GM12878 (cell line): ENCODE results near the gene SOCS4. TPM values are rescaled to one million over a fixed set of nuclear protein-coding genes. Genes with fewer than 3 reads are reported as not detected.

ENCODE experiments used
- ATAC-seq: fragments of 200-7000 bp; cut with Tn5 transposase; 3 replicates; pipeline ENCODE4 v1.9.1; 2020; ENCODE audit warnings: mild to moderate bottlenecking, moderate library complexity
- BruUV-seq: library from RNA; stranded (reverse); fragments of 400-500 nt; replicated peaks from 2 replicates; lab custom pipeline; 2021; lab: Mats Ljungman, UMichigan
- CTCF ChIA-PET: fragments of 300-600 bp; sonication (Branson Sonifier 250); formaldehyde crosslinking; extraction: SDS; loops from one replicate; lab custom pipeline; 2021; ENCODE audit warnings: inconsistent platforms; lab: Yijun Ruan, JAX
- POLR2A ChIA-PET: fragments of 350-600 bp; formaldehyde crosslinking; extraction: SDS; loops from one replicate; lab custom pipeline; 2021; ENCODE audit warnings: inconsistent platforms; lab: Charles Lee
- RAD21 ChIA-PET: fragments of 300-600 bp; sonication (Branson Sonifier 250); formaldehyde crosslinking; loops from one replicate; lab custom pipeline; 2023; ENCODE audit warnings: antibody characterized with exemption; ENCODE audit not compliant: unreplicated experiment; lab: Charles Lee
- SMC1A ChIA-PET: fragments of 300-600 bp; sonication (Branson Sonifier 250); formaldehyde crosslinking; loops from one replicate; lab custom pipeline; 2023; ENCODE audit not compliant: unreplicated experiment, uncharacterized antibody; lab: Charles Lee
- DNase-seq: peaks from one replicate; pipeline ENCODE4 v3.0.0-alpha.2; 2011; ENCODE audit warnings: low read depth, low spot score
- FAIRE-seq: peaks from 3 replicates; lab custom pipeline; 2011; peaks lifted over from hg19 to GRCh38; lab: Jason Lieb, UNC
- H2AFZ ChIP-seq: 2 replicates; pipeline ENCODE4 v1.6.0; 2011; ENCODE audit warnings: low read depth, low read length, control low read depth; ENCODE audit not compliant: control insufficient read depth
- H3K27ac ChIP-seq: 2 replicates; pipeline ENCODE4 v1.5.1; 2011; ENCODE audit warnings: control low read depth; ENCODE audit not compliant: control insufficient read depth, insufficient read depth
- H3K27me3 ChIP-seq, 2 experiments: replicated peaks in 1 of 2; 2 replicates each; pipeline versions ENCODE4 v1.6.0 to v1.6.1; 2011; ENCODE audit warnings: low read length in 1 of 2; ENCODE audit not compliant: control insufficient read depth in 2 of 2, insufficient read depth in 2 of 2
- H3K36me3 ChIP-seq, 2 experiments: 2 replicates each; pipeline ENCODE4 v1.5.1; 2011; ENCODE audit warnings: low read length in 1 of 2; ENCODE audit not compliant: control insufficient read depth in 2 of 2, insufficient read depth in 2 of 2
- H3K4me1 ChIP-seq: 2 replicates; pipeline ENCODE4 v1.6.1; 2011; ENCODE audit warnings: mild to moderate bottlenecking, low read length, moderate library complexity, mixed read lengths; ENCODE audit not compliant: control insufficient read depth, insufficient read depth
- H3K4me2 ChIP-seq: 2 replicates; pipeline ENCODE4 v1.6.0; 2011; ENCODE audit warnings: control low read depth; ENCODE audit not compliant: control insufficient read depth, insufficient read depth
- H3K4me3 ChIP-seq: fragments of 200-600 bp; sonication (generic); 2 replicates; pipeline ENCODE4 v1.5.1; 2016
- H3K79me2 ChIP-seq: 2 replicates; pipeline ENCODE4 v1.6.0; 2011; ENCODE audit warnings: low read length; ENCODE audit not compliant: control insufficient read depth, insufficient read depth
- H3K9ac ChIP-seq: 2 replicates; pipeline ENCODE4 v1.8.0; 2011; ENCODE audit warnings: low read length, control low read depth, mixed read lengths; ENCODE audit not compliant: control insufficient read depth, insufficient read depth
- H3K9me3 ChIP-seq: replicated peaks from 3 replicates; pipeline ENCODE4 v1.5.1; 2011; ENCODE audit warnings: mild to moderate bottlenecking, low read length; ENCODE audit not compliant: control insufficient read depth, insufficient read depth
- H4K20me1 ChIP-seq: 2 replicates; pipeline ENCODE4 v1.6.0; 2011; ENCODE audit not compliant: control insufficient read depth, insufficient read depth
- CBX3 ChIP-seq: fragments of 200-600 bp; sonication (generic); IDR thresholded peaks from 2 replicates; pipeline ENCODE4 v1.6.1; 2016; ENCODE audit warnings: low read depth, borderline replicate concordance
- CBX5 ChIP-seq: sonication (generic); IDR thresholded peaks from 2 replicates; pipeline ENCODE4 v1.6.1; 2016; ENCODE audit warnings: low read depth, moderate library complexity, mild to moderate bottlenecking, inconsistent platforms
- CHD2 ChIP-seq: IDR thresholded peaks from 2 replicates; pipeline ENCODE4 v1.6.1; 2011; ENCODE audit warnings: low read depth, low read length, improper control_type of control experiment, borderline replicate concordance
- EZH2 ChIP-seq: IDR thresholded peaks from 2 replicates; pipeline ENCODE4 v1.6.1; 2012; ENCODE audit warnings: low read depth, mild to moderate bottlenecking, control low read depth, inconsistent platforms, low read length, borderline replicate concordance; ENCODE audit not compliant: control insufficient read depth
- FOXM1 ChIP-seq: IDR thresholded peaks from 2 replicates; pipeline ENCODE4 v1.6.1; 2012; ENCODE audit warnings: low read depth, mild to moderate bottlenecking, inconsistent platforms, low read length, moderate library complexity
- IRF4 ChIP-seq: IDR thresholded peaks from 2 replicates; pipeline ENCODE4 v1.6.1; 2011; ENCODE audit warnings: low read depth, low read length
- JUND ChIP-seq: IDR thresholded peaks from 2 replicates; pipeline ENCODE4 v1.6.1; 2012; ENCODE audit warnings: low read depth, mild to moderate bottlenecking, low read length, improper control_type of control experiment, moderate library complexity
- MTA2 ChIP-seq: fragments of 450-650 bp; IDR thresholded peaks from 2 replicates; pipeline ENCODE4 v1.6.1; 2016; ENCODE audit warnings: low read depth, mild to moderate bottlenecking, moderate library complexity
- MXI1 ChIP-seq: fragments of 150-350 bp; IDR thresholded peaks from 2 replicates; pipeline ENCODE4 v1.6.1; 2011; ENCODE audit warnings: low read depth, mild to moderate bottlenecking, inconsistent platforms, low read length, improper control_type of control experiment
- NFIC ChIP-seq: IDR thresholded peaks from 2 replicates; pipeline ENCODE4 v1.6.1; 2012; ENCODE audit warnings: low read depth, mild to moderate bottlenecking, inconsistent platforms, low read length, moderate library complexity
- SPI1 ChIP-seq: IDR thresholded peaks from 2 replicates; pipeline ENCODE4 v1.6.1; 2011; ENCODE audit warnings: low read depth, mild to moderate bottlenecking, low read length, moderate library complexity, borderline replicate concordance; ENCODE audit not compliant: insufficient read depth
- TARDBP ChIP-seq: IDR thresholded peaks from 2 replicates; pipeline ENCODE4 v1.6.1; 2016; ENCODE audit warnings: borderline replicate concordance
- TCF3 ChIP-seq: IDR thresholded peaks from 2 replicates; pipeline ENCODE4 v1.6.1; 2012; ENCODE audit warnings: low read depth, mild to moderate bottlenecking, low read length, borderline replicate concordance; ENCODE audit not compliant: insufficient read depth
- ZNF274 ChIP-seq: IDR thresholded peaks from one replicate; pipeline ENCODE4 v1.8.0; 2011; ENCODE audit not compliant: insufficient read length, insufficient read depth
- WGBS: methylation state at CpG from one replicate; pipeline ENCODE4 v1.1.6; 2016; ENCODE audit warnings: low lambda C conversion rate; ENCODE audit not compliant: insufficient replicate concordance, insufficient coverage; ENCODE audit errors: missing lambda C conversion rate; 5-methylcytosine and 5-hydroxymethylcytosine counted together
- in situ Hi-C: fragments of 300-500 bp; cut with MboI; formaldehyde crosslinking; loops from 9 replicates; pipeline ENCODE4 v1.14.3; 2018; ENCODE audit warnings: mixed read lengths
- intact Hi-C: fragments of 100-400 bp; cut with micrococcal nuclease; formaldehyde crosslinking; loops from one replicate; pipeline ENCODE4 v1.14.2; 2022; ENCODE audit not compliant: unreplicated experiment
- polyA plus RNA-seq, 11 experiments: library from polyadenylated mRNA; depleted of rRNA in 4 of 11; unstranded in 6 of 11; stranded (reverse) in 5 of 11; fragments of >200 nt; fragmentation: Nextera tagmentation in 4 of 11; fragmentation: Illumina TruSeq in 1 of 11; extraction: Ambion mirVana in 4 of 11; extraction: Trizol in 1 of 11; gene quantifications; 1 replicate in 1 of 11; 2 replicates in 10 of 11; pipeline versions ENCODE4 v1.2.1 to v1.2.3, GENCODE V29; 2011 to 2016; ENCODE audit warnings: inconsistent platforms in 2 of 11, missing spikeins in 2 of 11, low read depth in 1 of 11
- total RNA-seq, 4 experiments: library from RNA; depleted of rRNA in 3 of 4; stranded (reverse); fragments of >200 nt in 3 of 4; fragmentation: Illumina TruSeq in 1 of 4; extraction: Trizol in 1 of 4; gene quantifications; 2 replicates each; pipeline versions ENCODE4 v1.2.1 to v1.2.3, GENCODE V29; 2013 to 2021
- TF ChIP-seq, protein P1 (sequence below): fragments of 450-650 bp; IDR thresholded peaks from 2 replicates; pipeline ENCODE4 v1.6.1; 2016; ENCODE audit warnings: mild to moderate bottlenecking
- TF ChIP-seq, protein P2 (sequence below): fragments of 450-650 bp; IDR thresholded peaks from 2 replicates; pipeline ENCODE4 v1.6.1; 2017; ENCODE audit warnings: low read depth, mild to moderate bottlenecking, moderate library complexity
- TF ChIP-seq, protein P3 (sequence below): fragments of 450-650 bp; IDR thresholded peaks from 2 replicates; pipeline ENCODE4 v1.6.1; 2017; ENCODE audit warnings: mild to moderate bottlenecking, low read depth, inconsistent platforms; ENCODE audit not compliant: poor library complexity, severe bottlenecking

The SOCS4 gene
- total and polyA plus RNA-seq, 10 of the 15 experiments (the other 5 are each of a cell fraction or from before 2014, with no cell fraction given), result 5.7 to 31.5 (median 20.8) TPM

DNA sequence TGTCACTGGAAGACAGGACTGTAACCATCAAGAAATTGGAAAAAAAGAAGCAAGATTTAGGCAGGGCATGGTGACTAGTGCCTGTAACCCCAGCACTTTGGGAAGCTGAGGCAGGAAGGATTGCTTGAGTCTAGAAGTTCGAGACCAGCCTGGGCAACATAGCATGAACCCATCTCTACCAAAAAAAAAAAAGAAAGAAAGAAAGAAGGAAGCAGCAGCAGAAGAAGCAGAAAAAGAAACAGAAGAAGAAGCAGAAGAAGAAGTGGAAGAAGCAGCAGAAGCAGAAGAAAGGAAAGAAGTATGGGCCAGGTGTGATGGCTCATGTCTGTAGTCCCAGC, 71.5 kb downstream of the SOCS4 start:
- Histone ChIP-seq H3K4me2 (peak overlapping the region; percentile 28), H3K4me3 (no peak overlapping the region), H3K27me3 (no peaks in the 10 kb centered on the region), H3K4me1 (peaks cover 51% of the 10 kb centered on the region), H3K27ac (peak overlapping the region; percentile 65), H3K79me2 (no peaks in the 10 kb centered on the region), H4K20me1 (no peaks in the 10 kb centered on the region), H3K9ac (no peak overlapping the region), H3K9me3 (no peaks in the 10 kb centered on the region), H2AFZ (no peak overlapping the region; the same call in 1 of the 2 replicates), H3K36me3 (no peaks in the 10 kb centered on the region)
- RAD21 ChIA-PET, result interaction anchor here (0.7 to 2.9 kb wide), 8 partner anchors 9 to 62 kb away, joined by 3 to 30 read pairs (median 6); partner anchors contain the start of gene MAPK1IP1L
- 0% methylated on average over 1 of the region's 1 CpG for WGBS
- BruUV-seq, result no TSS peak
- POLR2A ChIA-PET, result interaction anchor here (1.0 to 2.1 kb wide), 9 partner anchors 10 to 91 kb away, joined by 3 to 16 read pairs (median 4); partner anchors contain the start of gene MAPK1IP1L
- in situ Hi-C loops, result no loop called here
- SMC1A ChIA-PET, result interaction anchor here (0.9 to 3.6 kb wide), 17 partner anchors 9 to 93 kb away, joined by 3 to 26 read pairs (median 4); partner anchors contain the start of genes DLGAP5, LGALS3 and MAPK1IP1L
- DNase-seq (no peak), FAIRE-seq (no peak), ATAC-seq (no peak)
- CTCF ChIA-PET, result interaction anchor here (0.7 to 3.3 kb wide), 10 partner anchors 8 to 196 kb away, joined by 3 to 21 read pairs (median 5); partner anchors contain the start of genes GCH1, LGALS3 and MAPK1IP1L
- intact Hi-C loops, result loop anchor here (1.0 to 2.0 kb wide), 2 partner anchors 24 to 31 kb away; partner anchors contain the start of gene LGALS3
- TF ChIP-seq CBX5 (no peak), MXI1 (no peak), TCF3 (0 out of 2 replicates have a peak, but pooled peaks have one; percentile 13), SPI1 (no peak), NFIC (peak; percentile 16; the same call in 1 of the 2 replicates), TARDBP (no peak), CHD2 (0 out of 2 replicates have a peak, but pooled peaks have one; percentile 26), CBX3 (no peak), FOXM1 (no peak), EZH2 (no peak), ZNF274 (no peak), IRF4 (no peak), MTA2 (peak; percentile 30; the same call in 1 of the 2 replicates), JUND (no peak)
- TF ChIP-seq, protein P1, sequence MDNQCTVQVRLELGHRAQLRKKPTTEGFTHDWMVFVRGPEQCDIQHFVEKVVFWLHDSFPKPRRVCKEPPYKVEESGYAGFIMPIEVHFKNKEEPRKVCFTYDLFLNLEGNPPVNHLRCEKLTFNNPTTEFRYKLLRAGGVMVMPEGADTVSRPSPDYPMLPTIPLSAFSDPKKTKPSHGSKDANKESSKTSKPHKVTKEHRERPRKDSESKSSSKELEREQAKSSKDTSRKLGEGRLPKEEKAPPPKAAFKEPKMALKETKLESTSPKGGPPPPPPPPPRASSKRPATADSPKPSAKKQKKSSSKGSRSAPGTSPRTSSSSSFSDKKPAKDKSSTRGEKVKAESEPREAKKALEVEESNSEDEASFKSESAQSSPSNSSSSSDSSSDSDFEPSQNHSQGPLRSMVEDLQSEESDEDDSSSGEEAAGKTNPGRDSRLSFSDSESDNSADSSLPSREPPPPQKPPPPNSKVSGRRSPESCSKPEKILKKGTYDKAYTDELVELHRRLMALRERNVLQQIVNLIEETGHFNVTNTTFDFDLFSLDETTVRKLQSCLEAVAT, result peak; percentile 75
- TF ChIP-seq, protein P2, sequence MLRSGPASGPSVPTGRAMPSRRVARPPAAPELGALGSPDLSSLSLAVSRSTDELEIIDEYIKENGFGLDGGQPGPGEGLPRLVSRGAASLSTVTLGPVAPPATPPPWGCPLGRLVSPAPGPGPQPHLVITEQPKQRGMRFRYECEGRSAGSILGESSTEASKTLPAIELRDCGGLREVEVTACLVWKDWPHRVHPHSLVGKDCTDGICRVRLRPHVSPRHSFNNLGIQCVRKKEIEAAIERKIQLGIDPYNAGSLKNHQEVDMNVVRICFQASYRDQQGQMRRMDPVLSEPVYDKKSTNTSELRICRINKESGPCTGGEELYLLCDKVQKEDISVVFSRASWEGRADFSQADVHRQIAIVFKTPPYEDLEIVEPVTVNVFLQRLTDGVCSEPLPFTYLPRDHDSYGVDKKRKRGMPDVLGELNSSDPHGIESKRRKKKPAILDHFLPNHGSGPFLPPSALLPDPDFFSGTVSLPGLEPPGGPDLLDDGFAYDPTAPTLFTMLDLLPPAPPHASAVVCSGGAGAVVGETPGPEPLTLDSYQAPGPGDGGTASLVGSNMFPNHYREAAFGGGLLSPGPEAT, result peak; percentile 72; the same call in 1 of the 2 replicates
- TF ChIP-seq, protein P3, sequence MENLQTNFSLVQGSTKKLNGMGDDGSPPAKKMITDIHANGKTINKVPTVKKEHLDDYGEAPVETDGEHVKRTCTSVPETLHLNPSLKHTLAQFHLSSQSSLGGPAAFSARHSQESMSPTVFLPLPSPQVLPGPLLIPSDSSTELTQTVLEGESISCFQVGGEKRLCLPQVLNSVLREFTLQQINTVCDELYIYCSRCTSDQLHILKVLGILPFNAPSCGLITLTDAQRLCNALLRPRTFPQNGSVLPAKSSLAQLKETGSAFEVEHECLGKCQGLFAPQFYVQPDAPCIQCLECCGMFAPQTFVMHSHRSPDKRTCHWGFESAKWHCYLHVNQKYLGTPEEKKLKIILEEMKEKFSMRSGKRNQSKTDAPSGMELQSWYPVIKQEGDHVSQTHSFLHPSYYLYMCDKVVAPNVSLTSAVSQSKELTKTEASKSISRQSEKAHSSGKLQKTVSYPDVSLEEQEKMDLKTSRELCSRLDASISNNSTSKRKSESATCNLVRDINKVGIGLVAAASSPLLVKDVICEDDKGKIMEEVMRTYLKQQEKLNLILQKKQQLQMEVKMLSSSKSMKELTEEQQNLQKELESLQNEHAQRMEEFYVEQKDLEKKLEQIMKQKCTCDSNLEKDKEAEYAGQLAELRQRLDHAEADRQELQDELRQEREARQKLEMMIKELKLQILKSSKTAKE, result peak; percentile 6
